Globus pallidus (tissue), 1 donor: ENCODE data around the gene GALNS.

Source experiments
- DNase-seq: peaks from one replicate; pipeline ENCODE4 v3.0.0-alpha.2; 2015; ENCODE audit warnings: low spot score

Gene GALNS

GRCh38 chr16:88856122-88856827 is 472 bp downstream of the GALNS start:
- DNase-seq = no peak

- no peak for DNase-seq
Measured at GRCh38 chr16:88855736-88856121, 1.0 kb downstream of the GALNS start.

GRCh38 chr16:88855176-88855575 is 1.6 kb downstream of the GALNS start:
- DNase-seq = no peak

- no peak for DNase-seq
Measured at GRCh38 chr16:88854306-88855111, 2.2 kb downstream of the GALNS start.

- no peak for DNase-seq
Measured at GRCh38 chr16:88853325-88853941, 3.3 kb downstream of the GALNS start.

GRCh38 chr16:88851616-88852015 is 5.1 kb downstream of the GALNS start:
- no peak for DNase-seq

GRCh38 chr16:88850531-88851199 is 6.1 kb downstream of the GALNS start:
- no peak for DNase-seq

- DNase-seq = no peak
Measured at GRCh38 chr16:88848557-88848956, 8.2 kb downstream of the GALNS start.

- no peak for DNase-seq
Measured at GRCh38 chr16:88847654-88848053, 9.1 kb downstream of the GALNS start.

- no peak for DNase-seq
Measured at GRCh38 chr16:88846088-88846487, 10.7 kb downstream of the GALNS start.

- DNase-seq = no peak
Measured at GRCh38 chr16:88844419-88845036, 12.2 kb downstream of the GALNS start.

- DNase-seq = no peak
Measured at GRCh38 chr16:88843256-88843655, 13.5 kb downstream of the GALNS start.

GRCh38 chr16:88842806-88843205 is 13.9 kb downstream of the GALNS start:
- no peak for DNase-seq

- no peak for DNase-seq
Measured at GRCh38 chr16:88842308-88842756, 14.4 kb downstream of the GALNS start.

- DNase-seq = no peak
Measured at GRCh38 chr16:88841521-88842307, 15.0 kb downstream of the GALNS start.

- DNase-seq = no peak
Measured at GRCh38 chr16:88840600-88841215, 16.0 kb downstream of the GALNS start.

- DNase-seq = no peak
Measured at GRCh38 chr16:88839745-88840599, 16.8 kb downstream of the GALNS start.

- no peak for DNase-seq
Measured at GRCh38 chr16:88839026-88839529, 17.7 kb downstream of the GALNS start.

- DNase-seq = no peak
Measured at GRCh38 chr16:88838566-88838965, 18.2 kb downstream of the GALNS start.

- DNase-seq = no peak
Measured at GRCh38 chr16:88837806-88838205, 18.9 kb downstream of the GALNS start.
